Esophagus squamous epithelium (tissue), 4 donors: ENCODE results near the gene KPNA6.

Experiments used
- CTCF ChIP-seq, 6 experiments: fragments of 450-650 bp in 4 of 6; fragments of 200-600 bp in 2 of 6; sonication (generic) in 2 of 6; IDR thresholded peaks; one replicate each; pipeline ENCODE4 v1.5.1; 2016 to 2019; ENCODE audit warnings: antibody characterized with exemption in 6 of 6, mild to moderate bottlenecking in 4 of 6, moderate library complexity in 4 of 6
- POLR2A ChIP-seq, 4 donors: fragments of 450-650 bp; IDR thresholded peaks; one replicate each; pipeline ENCODE4 v1.6.1; 2017; ENCODE audit warnings: antibody characterized with exemption in 4 of 4, mild to moderate bottlenecking in 4 of 4, moderate library complexity in 3 of 4

GRCh38 chr1:32105338-32105737 lies 2.5 kb upstream of the KPNA6 start:
- TF ChIP-seq POLR2A (IDR thresholded peaks at IDR 0.05): no peak
- no peak for TF ChIP-seq CTCF (IDR thresholded peaks at IDR 0.05)
